ENCODE data around the gene TMEFF2.

The TMEFF2 gene

DNA sequence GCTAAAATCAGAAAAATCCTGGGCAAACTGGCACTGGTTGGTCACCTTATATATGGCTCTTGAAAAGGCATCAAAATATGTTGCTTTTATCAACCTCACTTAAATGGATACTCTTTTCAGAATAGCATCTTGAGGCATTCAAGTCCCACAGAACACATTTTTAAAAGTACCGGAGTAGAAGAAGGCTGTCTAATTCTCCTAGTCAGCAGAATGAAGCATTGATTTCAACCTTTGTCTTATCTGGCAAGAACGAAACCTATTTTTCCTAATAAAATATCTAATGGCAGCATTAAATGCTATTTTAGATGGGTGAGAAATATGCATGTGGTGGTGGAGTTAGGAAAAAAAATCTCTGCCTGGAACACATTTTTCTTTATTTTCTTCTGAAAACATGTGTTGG, 27.8 kb downstream of the TMEFF2 start:
- TF ChIP-seq, protein P1, sequence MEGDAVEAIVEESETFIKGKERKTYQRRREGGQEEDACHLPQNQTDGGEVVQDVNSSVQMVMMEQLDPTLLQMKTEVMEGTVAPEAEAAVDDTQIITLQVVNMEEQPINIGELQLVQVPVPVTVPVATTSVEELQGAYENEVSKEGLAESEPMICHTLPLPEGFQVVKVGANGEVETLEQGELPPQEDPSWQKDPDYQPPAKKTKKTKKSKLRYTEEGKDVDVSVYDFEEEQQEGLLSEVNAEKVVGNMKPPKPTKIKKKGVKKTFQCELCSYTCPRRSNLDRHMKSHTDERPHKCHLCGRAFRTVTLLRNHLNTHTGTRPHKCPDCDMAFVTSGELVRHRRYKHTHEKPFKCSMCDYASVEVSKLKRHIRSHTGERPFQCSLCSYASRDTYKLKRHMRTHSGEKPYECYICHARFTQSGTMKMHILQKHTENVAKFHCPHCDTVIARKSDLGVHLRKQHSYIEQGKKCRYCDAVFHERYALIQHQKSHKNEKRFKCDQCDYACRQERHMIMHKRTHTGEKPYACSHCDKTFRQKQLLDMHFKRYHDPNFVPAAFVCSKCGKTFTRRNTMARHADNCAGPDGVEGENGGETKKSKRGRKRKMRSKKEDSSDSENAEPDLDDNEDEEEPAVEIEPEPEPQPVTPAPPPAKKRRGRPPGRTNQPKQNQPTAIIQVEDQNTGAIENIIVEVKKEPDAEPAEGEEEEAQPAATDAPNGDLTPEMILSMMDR (IDR thresholded peaks at IDR 0.05): no peak

DNA sequence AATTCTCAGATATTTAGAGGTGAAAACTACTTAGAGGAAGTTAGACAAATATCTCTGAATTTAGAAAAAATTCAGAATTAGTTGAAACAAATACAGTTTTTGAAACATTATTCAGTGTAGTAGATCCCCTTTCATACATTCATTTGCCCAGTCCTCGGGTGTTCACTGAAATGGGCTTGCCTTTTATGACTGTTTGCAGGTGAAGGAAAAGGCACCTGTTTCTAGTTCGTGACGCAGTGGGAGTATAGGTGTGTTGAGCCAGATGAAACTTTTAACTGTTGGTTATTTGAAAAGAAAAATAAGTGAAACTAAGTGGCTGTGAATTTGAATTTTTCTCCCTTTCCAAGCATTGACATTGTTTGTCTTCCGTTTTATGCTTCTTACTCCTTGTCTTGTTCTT, 28.9 kb downstream of the TMEFF2 start:
- TF ChIP-seq, protein P1 (IDR thresholded peaks at IDR 0.05): no peak

DNA sequence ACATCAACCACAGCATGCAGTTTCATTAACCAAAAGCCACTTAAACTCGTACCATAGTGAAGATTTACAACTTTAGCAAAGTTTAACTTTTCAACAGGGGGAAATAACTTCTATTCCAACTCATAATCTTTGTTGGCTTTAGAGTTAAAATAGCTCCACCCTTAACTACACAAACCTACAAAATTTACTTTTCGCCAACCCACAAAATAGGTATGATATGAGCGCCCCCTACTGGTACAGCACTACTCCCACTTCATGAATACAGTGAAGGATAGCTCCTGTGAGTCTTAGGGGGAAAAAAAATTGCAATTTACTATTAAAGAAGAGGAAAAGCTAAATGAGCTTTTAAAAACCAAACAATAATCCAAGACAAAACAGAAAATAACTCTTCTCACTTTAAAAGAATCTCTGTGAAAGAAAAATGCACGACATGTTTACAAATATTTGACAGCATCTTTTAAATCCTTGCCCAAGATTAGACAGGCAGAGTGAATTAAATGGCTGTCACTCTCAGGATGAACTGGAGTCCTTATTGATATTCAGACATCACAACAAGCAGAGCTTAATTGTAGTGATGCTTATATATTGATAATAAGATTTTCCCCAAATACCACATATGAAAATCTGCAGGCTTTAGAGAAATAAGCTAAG, 32.2 kb downstream of the TMEFF2 start:
- TF ChIP-seq, protein P1 (IDR thresholded peaks at IDR 0.05): peak; percentile 83

DNA sequence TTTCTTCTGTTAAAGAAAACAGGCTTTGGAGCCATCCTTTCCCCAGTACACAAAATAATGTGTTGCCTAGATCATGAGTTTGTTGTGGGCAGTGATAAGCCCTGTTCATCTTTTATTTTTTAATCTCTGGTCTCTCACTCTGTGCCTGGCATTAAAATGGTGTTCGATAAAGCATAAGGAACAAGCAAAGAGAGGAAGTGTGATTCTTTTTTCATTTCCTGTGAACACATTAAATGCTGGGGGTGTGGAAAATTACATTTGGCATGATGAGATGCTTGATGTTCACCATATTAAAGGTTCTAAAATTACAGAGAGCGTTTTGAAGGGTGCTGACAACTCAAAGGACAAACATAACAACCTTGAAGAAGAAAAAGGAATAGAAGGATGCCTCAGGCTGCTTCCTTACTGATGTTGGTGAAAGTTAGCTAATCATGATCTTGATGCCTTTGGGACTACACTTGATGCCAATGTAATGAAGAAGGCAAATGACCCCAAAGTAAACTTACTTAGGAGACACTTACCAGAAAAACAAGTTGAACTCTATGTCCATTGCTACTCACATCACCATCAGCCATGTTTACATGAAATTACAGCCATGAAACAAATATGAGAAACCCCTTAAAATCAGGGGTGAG, 33.0 kb downstream of the TMEFF2 start:
- TF ChIP-seq, protein P1 (IDR thresholded peaks at IDR 0.05): no peak

DNA sequence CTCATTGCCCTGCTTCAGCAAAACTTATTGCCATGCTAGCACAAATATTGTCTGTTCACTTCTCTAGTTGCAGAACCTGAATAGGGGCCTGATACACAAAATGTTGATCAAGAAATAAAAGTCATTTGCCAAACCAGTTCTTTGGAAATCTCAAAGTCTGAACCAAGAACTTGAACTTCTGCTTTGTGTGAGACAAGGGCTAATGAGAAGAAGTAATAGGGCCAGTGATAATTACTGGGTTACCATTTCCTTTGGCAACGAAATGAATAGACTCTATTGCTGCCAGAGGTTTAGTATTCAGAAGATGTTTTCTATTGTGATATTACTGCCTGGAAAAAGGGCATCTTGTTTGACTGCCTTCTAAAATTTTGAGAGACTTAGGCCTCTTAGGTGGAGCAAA, 35.0 kb downstream of the TMEFF2 start:
- TF ChIP-seq, protein P1 (IDR thresholded peaks at IDR 0.05): no peak

DNA sequence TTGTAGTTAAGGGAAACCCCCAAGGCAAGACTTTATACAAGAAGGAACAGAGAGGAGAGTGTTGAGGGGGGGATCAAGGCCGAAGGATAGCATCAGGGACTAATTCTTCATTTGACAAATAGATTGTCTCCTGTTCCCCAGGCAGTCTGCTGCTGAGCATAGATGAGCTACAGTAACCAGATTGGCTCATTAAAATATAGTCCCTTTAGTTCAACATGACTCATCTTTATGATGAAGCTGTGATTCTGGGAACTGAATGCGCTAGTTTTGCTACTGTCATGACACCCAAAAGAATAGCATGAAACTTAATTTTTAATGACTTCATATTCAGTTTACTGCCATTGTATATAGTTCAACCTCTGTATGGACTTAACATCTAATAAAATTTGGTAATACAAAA, 35.5 kb downstream of the TMEFF2 start:
- TF ChIP-seq, protein P1 (IDR thresholded peaks at IDR 0.05): no peak

DNA sequence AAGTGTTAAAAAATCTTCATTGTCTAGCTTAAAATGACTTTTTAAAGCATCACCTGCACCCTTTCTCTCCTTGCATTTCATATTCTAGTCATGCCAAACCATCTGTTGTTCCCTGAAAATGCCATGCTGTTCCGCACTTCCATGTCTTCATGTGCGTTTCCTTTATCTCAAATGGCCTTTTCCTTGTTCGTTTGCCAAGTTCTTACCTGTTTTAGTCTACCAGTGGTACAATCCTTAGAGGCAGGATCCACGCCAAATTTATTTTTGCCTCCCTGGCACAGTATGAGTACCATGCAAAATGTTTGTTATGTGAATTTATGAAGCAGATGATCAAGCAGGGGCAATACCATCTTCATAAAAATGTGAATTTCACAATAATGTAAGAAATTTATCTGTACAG, 37.0 kb downstream of the TMEFF2 start:
- TF ChIP-seq, protein P1 (IDR thresholded peaks at IDR 0.05): no peak

Measured in LNCAP (cell line).